HG02759 (cell line): ENCODE data around the gene TCAP.

ENCODE experiments used
- ATAC-seq: cut with Tn5 transposase; IDR thresholded peaks from one replicate; pipeline ENCODE4 v1.9.1; 2021; ENCODE audit warnings: mild to moderate bottlenecking, moderate library complexity; ENCODE audit not compliant: unreplicated experiment

Gene TCAP

GRCh38 chr17:39648616-39649366 lies 16.4 kb upstream of the TCAP start:
- ATAC-seq, result no peak

DNA sequence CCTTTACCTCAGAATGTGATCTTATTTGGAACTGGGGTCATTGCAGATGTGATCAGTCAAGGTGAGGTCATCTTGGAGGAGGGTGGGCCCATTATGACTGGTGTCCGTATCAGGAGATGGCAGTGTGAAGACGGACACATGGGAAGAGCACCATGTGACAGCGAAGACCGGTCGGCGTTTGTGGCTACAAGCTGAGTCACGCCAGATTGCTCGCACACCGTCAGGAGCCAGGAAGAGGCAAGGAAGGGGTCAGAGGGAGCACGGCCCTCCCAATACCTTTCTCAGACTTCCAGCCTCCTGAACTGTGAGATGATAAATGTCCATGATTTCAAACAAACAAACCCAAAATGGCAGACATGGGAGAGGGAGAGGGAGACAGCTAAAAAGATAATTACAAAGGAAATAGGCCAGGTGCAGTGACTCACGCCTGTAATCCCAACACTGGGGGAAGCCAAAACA lies 15.0 kb upstream of the TCAP start:
- ATAC-seq, result no peak

GRCh38 chr17:39651923-39652586 lies 13.1 kb upstream of the TCAP start:
- ATAC-seq, result no peak

DNA sequence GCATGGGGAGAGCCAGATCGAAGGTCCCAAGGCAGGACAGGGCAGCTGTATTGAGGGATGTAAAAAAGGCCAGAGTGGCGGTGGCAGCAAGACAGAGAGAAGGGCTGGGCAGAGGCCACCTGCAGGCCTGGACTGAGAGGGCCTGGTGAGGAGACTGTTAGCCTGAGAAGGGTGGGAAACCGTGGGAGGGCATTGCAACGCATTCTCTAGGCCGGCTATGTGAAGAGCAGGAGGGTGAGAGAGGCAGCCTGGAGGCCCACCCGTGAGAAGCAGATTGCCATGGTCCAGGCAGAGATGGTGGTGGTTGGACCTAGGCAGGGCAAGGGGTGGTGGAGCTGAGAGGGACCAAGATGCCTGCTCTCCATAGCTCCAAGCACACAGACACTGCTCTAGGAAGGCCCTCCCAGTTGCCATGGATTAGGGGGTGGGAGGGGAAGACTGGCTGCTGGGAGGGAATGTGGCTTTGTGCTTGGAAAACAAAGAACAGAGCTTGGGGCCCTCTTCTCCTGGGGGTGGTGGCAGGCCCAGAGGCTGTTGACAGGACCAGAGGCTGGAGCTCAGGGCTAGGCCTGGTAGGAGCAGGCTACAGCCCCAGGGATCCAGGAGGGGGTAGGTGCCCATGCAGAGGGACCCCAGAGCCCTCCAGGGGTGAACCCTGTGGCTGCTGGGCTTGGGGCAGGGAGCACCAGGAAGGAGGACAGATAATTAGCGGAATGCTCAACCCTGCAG lies 12.4 kb upstream of the TCAP start:
- ATAC-seq, result no peak

- no peak for ATAC-seq
These were observed 11.9 kb upstream of the TCAP start for GRCh38 chr17:39653316-39653661.

DNA sequence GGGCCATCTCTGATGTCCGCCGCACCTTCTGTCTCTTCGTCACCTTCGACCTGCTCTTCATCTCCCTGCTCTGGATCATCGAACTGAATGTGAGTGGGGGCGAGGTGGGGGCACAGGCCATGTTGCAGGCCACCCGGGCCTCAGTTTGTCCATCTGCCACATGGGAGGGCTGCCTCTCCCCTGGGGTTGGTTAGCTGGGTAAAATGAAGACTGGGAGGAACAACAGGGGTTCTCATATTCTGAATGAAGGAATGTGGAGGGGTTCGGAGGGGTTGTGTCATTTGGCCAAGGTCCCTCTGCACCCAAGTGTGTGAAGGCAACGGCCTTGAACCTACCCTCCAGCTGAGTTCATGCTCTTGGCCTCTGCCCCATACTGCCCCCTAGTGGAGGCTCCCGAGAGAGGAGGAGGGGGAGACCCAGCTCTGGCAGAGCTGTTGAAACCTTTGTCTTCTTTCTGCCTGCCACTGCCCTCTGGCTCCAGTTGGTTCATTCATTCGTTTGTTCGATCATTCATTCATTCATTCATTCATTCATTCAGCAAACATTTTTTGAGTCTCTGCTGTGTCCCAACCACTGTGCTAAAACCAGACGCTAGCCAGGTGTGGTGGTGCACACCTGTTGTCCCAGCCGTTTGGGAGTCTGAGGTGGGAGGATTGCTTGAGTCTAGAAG lies 11.4 kb upstream of the TCAP start:
- ATAC-seq, result no peak

- no peak for ATAC-seq
These were observed 10.0 kb upstream of the TCAP start for GRCh38 chr17:39655105-39655504.

DNA sequence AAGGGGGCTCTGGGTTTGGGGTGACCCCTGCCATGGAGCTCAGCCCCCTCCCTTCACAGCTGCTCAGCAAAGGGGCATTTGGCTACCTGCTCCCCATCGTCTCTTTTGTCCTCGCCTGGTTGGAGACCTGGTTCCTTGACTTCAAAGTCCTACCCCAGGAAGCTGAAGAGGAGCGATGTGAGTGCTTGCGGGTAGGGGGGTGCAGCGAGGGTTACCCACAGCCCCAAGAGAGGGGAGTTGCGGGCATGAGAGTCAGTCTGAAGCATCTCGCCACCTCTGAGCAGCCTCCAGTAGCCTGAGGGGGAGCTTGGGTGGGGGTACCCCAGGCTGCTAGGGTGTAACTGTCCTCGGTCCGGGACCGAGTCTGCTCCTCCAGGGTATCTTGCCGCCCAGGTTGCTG lies 6.8 kb upstream of the TCAP start:
- ATAC-seq, result no peak

DNA sequence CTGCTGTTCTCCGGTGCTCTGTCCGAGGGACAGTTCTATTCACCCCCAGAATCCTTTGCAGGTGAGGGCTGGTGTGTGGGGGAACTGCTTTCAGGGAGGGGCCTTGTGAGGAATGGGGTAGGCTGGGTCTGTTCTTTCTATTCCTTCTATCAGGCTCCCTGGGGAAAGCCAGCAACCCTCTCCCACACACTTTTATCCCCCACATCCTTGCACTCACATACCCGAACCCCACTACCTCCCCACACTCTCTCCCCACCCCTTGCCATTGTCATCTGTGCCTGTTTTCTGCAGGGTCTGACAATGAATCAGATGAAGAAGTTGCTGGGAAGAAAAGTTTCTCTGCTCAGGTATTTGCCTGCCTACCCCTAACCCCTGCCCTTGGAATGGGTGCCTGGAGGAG lies 6.4 kb upstream of the TCAP start:
- ATAC-seq, result no peak

GRCh38 chr17:39659279-39660010 lies 5.7 kb upstream of the TCAP start:
- ATAC-seq, result no peak

GRCh38 chr17:39660011-39660360 lies 5.2 kb upstream of the TCAP start:
- ATAC-seq, result no peak

GRCh38 chr17:39660397-39661385 lies 4.5 kb upstream of the TCAP start:
- no peak for ATAC-seq

GRCh38 chr17:39661744-39662541 lies 3.2 kb upstream of the TCAP start:
- no peak for ATAC-seq

GRCh38 chr17:39662551-39663339 lies 2.4 kb upstream of the TCAP start:
- ATAC-seq, result no peak

DNA sequence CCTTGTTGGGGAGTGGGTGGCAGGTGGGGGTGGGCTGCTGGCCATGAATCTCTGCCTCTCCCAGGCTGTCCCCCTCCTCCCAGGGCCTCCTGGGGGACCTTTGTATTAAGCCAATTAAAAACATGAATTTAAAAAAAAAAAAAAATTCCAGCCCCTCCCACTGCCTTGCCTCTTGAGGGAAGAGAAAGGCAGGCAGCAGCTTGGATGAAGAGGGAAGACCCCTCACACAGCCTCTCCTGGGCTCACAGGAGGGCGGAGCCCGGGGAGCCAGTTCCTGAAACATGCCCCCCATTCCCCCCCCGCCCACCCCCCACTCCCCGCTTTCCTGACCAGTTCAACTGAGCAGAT lies 1.8 kb upstream of the TCAP start:
- no peak for ATAC-seq

DNA sequence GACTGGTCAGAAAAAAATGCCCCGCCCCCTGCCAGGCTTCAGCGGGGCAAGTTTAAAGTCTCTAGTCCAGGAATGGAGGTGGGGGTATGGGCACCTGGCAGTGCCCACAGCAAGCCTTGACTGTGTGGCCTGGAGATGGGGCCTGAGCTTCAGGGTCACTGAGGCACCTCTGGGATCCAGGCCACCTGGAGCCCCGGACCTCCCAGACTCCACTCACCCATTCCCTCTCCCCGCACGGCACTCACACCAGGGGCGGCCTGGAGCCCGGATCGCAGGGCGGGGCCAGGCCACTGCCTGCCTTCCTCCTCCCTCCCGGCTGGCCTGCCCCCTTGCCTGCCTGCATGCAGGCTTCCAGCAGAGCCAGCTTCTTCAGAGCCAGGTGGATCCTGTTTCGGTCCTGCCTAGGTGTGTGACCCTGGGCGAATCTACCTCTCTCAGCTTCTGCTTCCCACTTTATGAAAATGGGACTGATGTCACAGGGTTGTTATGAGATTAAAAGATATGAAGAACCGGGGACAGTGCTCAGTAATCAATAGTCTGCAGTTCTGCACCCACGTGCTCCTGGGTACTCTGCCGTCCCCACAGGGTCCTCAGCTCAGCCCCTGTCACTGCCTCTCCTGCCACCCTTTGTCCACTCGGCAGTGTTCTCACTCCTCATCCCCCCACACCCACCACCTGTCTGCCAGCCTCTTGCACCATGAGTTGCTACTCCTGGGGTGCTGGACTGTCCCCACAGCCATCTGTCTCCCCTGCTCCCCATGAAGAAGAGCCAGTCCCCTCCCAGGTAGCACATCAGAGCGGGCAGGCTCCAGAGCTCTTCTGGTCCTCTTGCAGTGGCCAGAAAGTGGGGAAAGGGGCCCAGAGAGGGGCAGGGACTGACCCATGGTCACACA lies 1.2 kb upstream of the TCAP start:
- ATAC-seq, result no peak

DNA sequence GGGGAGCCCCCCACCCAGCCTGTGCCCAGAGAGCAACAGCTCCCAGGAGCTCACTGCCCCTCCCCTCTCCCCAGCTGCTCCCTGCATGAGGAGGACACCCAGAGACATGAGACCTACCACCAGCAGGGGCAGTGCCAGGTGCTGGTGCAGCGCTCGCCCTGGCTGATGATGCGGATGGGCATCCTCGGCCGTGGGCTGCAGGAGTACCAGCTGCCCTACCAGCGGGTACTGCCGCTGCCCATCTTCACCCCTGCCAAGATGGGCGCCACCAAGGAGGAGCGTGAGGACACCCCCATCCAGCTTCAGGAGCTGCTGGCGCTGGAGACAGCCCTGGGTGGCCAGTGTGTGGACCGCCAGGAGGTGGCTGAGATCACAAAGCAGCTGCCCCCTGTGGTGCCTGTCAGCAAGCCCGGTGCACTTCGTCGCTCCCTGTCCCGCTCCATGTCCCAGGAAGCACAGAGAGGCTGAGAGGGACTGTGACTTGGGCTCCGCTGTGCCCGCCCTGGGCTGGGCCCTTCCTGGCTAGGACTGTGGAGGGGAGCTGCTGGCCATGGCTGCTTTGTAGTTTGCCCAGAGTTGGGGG lies 584 bp downstream of the TCAP start:
- no peak for ATAC-seq
